Karpas-422 (cell line): ENCODE measurements around the gene ZNF385D. TPM values are rescaled to one million over a fixed set of nuclear protein-coding genes. Genes with fewer than 3 reads are reported as not detected.
"Not testable (repeated sequence)": the region's sequence is repeated elsewhere in the genome, so short reads cannot be mapped to it uniquely, and the experiment has no call there.

Experiments used
- DNase-seq: peaks from one replicate; pipeline ENCODE4 v3.0.0-alpha.2; 2015
- H2AFZ ChIP-seq: fragments of 200-600 bp; sonication (generic); 2 replicates; pipeline ENCODE4 v1.6.1; 2014; ENCODE audit warnings: antibody characterized with exemption, low read length, mixed read lengths
- H3K27ac ChIP-seq: fragments of 200-600 bp; sonication (generic); 2 replicates; pipeline ENCODE4 v1.5.1; 2014; ENCODE audit warnings: mild to moderate bottlenecking, low read length, moderate library complexity
- H3K27me3 ChIP-seq: fragments of 200-600 bp; sonication (generic); 2 replicates; pipeline ENCODE4 v1.6.1; 2014; ENCODE audit warnings: low read length, mixed read lengths
- H3K36me3 ChIP-seq: fragments of 200-600 bp; sonication (generic); 2 replicates; pipeline ENCODE4 v1.6.1; 2014; ENCODE audit warnings: low read length, mixed read lengths; ENCODE audit not compliant: insufficient read depth
- H3K4me1 ChIP-seq: fragments of 200-600 bp; sonication (generic); 2 replicates; pipeline ENCODE4 v1.6.1; 2014; ENCODE audit warnings: mild to moderate bottlenecking, low read length, mixed read lengths
- H3K4me2 ChIP-seq: fragments of 200-600 bp; sonication (generic); 2 replicates; pipeline ENCODE4 v1.6.1; 2014; ENCODE audit warnings: low read length, low read depth, mild to moderate bottlenecking; ENCODE audit not compliant: poor library complexity, severe bottlenecking
- H3K4me3 ChIP-seq: fragments of 200-600 bp; sonication (generic); 2 replicates; pipeline ENCODE4 v1.5.1; 2014; ENCODE audit warnings: mild to moderate bottlenecking, antibody characterized with exemption, low read length, mixed read lengths
- H3K79me2 ChIP-seq: fragments of 200-600 bp; sonication (generic); 2 replicates; pipeline ENCODE4 v1.6.1; 2014; ENCODE audit warnings: mild to moderate bottlenecking, low read length, mixed read lengths
- H3K9ac ChIP-seq: fragments of 200-600 bp; sonication (generic); 2 replicates; pipeline ENCODE4 v1.6.0; 2014; ENCODE audit warnings: low read length
- H3K9me2 ChIP-seq: fragments of 200-600 bp; sonication (generic), shearing (Covaris generic); replicated peaks from 2 replicates; pipeline ENCODE4 v1.6.0; 2014; ENCODE audit warnings: mild to moderate bottlenecking, low read length, moderate library complexity; ENCODE audit not compliant: insufficient read depth
- H3K9me3 ChIP-seq: fragments of 300-700, 200-600 bp; sonication (generic); 2 replicates; pipeline ENCODE4 v1.6.1; 2014; ENCODE audit warnings: low read length, mixed read lengths
- H4K20me1 ChIP-seq: fragments of 200-600 bp; sonication (generic); 2 replicates; pipeline ENCODE4 v1.6.1; 2014; ENCODE audit warnings: mild to moderate bottlenecking, antibody characterized with exemption, low read length, low read depth; ENCODE audit not compliant: insufficient read depth
- total RNA-seq: library from RNA; depleted of rRNA; stranded (reverse); fragments of >200 nt; shearing (Covaris generic); gene quantifications from 2 replicates; pipeline ENCODE4 v1.2.3, GENCODE V29; 2014; ENCODE audit warnings: low replicate concordance

Gene ZNF385D
- total RNA-seq, 1 experiment from 2014 or later = not detected

- H3K27me3 ChIP-seq, H2AFZ ChIP-seq, DNase-seq: not testable (repeated sequence)
These were observed 363.7 kb downstream of the ZNF385D start for GRCh38 chr3:21387142-21387826.

DNA sequence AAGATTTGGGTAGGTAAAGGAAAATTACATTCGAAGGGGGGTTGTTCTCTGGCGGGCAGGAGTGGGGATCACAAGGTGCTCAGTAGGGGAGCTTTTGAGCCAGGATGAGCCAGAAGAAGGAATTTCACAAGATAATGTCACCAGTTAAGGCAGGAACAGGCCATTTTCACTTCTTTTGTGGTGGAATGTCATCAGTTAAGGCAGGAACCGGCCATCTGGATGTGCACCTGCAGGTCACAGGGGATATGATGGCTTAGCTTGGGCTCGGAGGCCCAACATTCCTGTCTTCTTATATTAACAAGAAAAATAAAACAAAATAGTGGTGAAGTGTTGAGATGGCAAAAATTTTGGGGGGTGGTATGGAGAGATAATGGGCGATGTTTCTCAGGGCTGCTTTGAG, 373.0 kb downstream of the ZNF385D start:
- not testable (repeated sequence) for H3K79me2 ChIP-seq, H3K4me3 ChIP-seq, H3K27me3 ChIP-seq, H3K27ac ChIP-seq, H3K9ac ChIP-seq, H3K9me2 ChIP-seq, H3K4me1 ChIP-seq, DNase-seq, H4K20me1 ChIP-seq, H3K9me3 ChIP-seq, H2AFZ ChIP-seq, H3K36me3 ChIP-seq, H3K4me2 ChIP-seq

More at GRCh38 chr3:21387142-21387826, 363.7 kb downstream of the ZNF385D start:
- not testable (repeated sequence) for H3K4me1 ChIP-seq, H3K27ac ChIP-seq, H3K36me3 ChIP-seq, H3K9ac ChIP-seq, H3K4me2 ChIP-seq, H3K9me2 ChIP-seq, H3K4me3 ChIP-seq, H3K9me3 ChIP-seq, H4K20me1 ChIP-seq, H3K79me2 ChIP-seq

DNA sequence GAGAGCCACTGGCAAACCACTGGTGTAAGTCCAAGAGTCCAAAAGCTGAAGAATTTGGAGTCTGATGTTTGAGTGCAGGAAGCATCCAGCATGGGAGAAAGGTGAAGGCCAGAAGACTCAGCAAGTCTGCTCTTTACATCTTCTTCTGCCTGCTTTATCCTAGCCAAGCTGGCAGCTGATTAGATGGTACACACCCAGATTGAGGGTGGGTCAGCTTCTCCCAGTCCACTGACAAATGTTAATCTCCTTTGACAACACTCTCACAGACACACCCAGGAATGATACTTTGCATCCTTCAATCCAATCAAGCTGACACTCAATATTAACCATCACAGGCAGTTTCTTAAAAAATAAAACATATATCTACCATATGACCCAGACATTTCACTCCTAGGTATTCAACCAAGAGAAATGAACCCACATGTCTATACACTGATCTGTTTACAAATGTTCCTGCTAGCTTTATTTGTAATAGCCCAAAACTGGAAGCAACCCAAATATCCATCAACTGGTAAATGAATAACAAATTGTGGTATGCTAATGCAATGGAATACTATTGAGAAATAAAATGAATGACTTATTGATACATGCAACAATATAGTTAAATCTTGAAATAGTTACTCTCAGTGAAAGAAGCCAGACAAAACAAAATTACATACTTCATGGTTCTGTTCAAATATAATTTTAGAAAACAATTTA, 373.8 kb downstream of the ZNF385D start:
- H3K79me2 ChIP-seq = no peaks in the 10 kb centered on the region
- no peak overlapping the region for H3K4me2 ChIP-seq
- DNase-seq = no peak
- no peak overlapping the region for H3K9ac ChIP-seq
- H3K9me2 ChIP-seq = 0 out of 2 replicates have a peak, but pooled peaks cover 4% of the 10 kb centered on the region
- H3K9me3 ChIP-seq = peaks cover 4% of the 10 kb centered on the region; the same call in 1 of the 2 replicates
- no peaks in the 10 kb centered on the region for H3K27me3 ChIP-seq
- H4K20me1 ChIP-seq = no peaks in the 10 kb centered on the region
- no peaks in the 10 kb centered on the region for H3K4me1 ChIP-seq
- H3K4me3 ChIP-seq = no peak overlapping the region
- H3K36me3 ChIP-seq = no peaks in the 10 kb centered on the region
- no peak overlapping the region for H3K27ac ChIP-seq
- H2AFZ ChIP-seq = no peak overlapping the region

GRCh38 chr3:21372316-21372715, 378.7 kb downstream of the ZNF385D start:
- 0 out of 2 replicates have a peak, but pooled peaks cover 4% of the 10 kb centered on the region for H3K9me2 ChIP-seq
- no peak overlapping the region for H2AFZ ChIP-seq
- no peak overlapping the region for H3K4me2 ChIP-seq

More at GRCh38 chr3:21372316-21372715, 378.7 kb downstream of the ZNF385D start:
- Histone ChIP-seq H3K27ac (no peak overlapping the region), H3K36me3 (no peaks in the 10 kb centered on the region), H3K27me3 (no peaks in the 10 kb centered on the region), H3K79me2 (no peaks in the 10 kb centered on the region), H3K4me1 (no peaks in the 10 kb centered on the region), H3K9ac (no peak overlapping the region), H3K4me3 (no peak overlapping the region), H4K20me1 (no peaks in the 10 kb centered on the region), H3K9me3 (peaks cover 4% of the 10 kb centered on the region; the same call in 1 of the 2 replicates)
- DNase-seq = no peak
